ENCODE data around the gene FAM184B.

The FAM184B gene

GRCh38 chr4:17766826-17767458 lies 14.5 kb downstream of the FAM184B start:
- Histone ChIP-seq H3K4me2 (ENCODE audit: low read length) (no peak overlapping the region), H3K4me1 (ENCODE audit: insufficient read depth, low read length, severe bottlenecking) (no peaks in the 10 kb centered on the region), H3K79me2 (ENCODE audit: insufficient read depth, low read length) (no peaks in the 10 kb centered on the region), H3K4me3 (ENCODE audit: low read depth, low read length, poor library complexity, severe bottlenecking) (no peak overlapping the region), H3K27ac (ENCODE audit: low read depth, low read length, poor library complexity, severe bottlenecking) (no peak overlapping the region), H3K36me3 (ENCODE audit: insufficient read depth, low read length) (no peaks in the 10 kb centered on the region), H3K27me3 (ENCODE audit: insufficient read depth, low read length) (no peaks in the 10 kb centered on the region), H3K9ac (ENCODE audit: low read length) (no peak overlapping the region), H3K9me3 (ENCODE audit: low read length) (no peaks in the 10 kb centered on the region), H3K9me2 (ENCODE audit: low read depth, low read length) (no peaks in the 10 kb centered on the region), H2AFZ (ENCODE audit: low read length) (no peak overlapping the region), H4K20me1 (ENCODE audit: insufficient read depth, low read length) (no peaks in the 10 kb centered on the region), H3F3A (ENCODE audit: insufficient read depth, low read length) (no peaks in the 10 kb centered on the region)
- TF ChIP-seq, protein P1, sequence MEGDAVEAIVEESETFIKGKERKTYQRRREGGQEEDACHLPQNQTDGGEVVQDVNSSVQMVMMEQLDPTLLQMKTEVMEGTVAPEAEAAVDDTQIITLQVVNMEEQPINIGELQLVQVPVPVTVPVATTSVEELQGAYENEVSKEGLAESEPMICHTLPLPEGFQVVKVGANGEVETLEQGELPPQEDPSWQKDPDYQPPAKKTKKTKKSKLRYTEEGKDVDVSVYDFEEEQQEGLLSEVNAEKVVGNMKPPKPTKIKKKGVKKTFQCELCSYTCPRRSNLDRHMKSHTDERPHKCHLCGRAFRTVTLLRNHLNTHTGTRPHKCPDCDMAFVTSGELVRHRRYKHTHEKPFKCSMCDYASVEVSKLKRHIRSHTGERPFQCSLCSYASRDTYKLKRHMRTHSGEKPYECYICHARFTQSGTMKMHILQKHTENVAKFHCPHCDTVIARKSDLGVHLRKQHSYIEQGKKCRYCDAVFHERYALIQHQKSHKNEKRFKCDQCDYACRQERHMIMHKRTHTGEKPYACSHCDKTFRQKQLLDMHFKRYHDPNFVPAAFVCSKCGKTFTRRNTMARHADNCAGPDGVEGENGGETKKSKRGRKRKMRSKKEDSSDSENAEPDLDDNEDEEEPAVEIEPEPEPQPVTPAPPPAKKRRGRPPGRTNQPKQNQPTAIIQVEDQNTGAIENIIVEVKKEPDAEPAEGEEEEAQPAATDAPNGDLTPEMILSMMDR (IDR thresholded peaks at IDR 0.05; ENCODE audit: low read length) = no peak
- no peak for TF ChIP-seq EZH2 (IDR thresholded peaks at IDR 0.05; ENCODE audit: borderline replicate concordance, low read length)

GRCh38 chr4:17765514-17766286 lies 15.7 kb downstream of the FAM184B start:
- H3K27me3 ChIP-seq (ENCODE audit: insufficient read depth, low read length) = no peaks in the 10 kb centered on the region
- no peak overlapping the region for H3K4me3 ChIP-seq (ENCODE audit: low read depth, low read length, poor library complexity, severe bottlenecking)
- no peak overlapping the region for H3K27ac ChIP-seq (ENCODE audit: low read depth, low read length, poor library complexity, severe bottlenecking)
- no peaks in the 10 kb centered on the region for H3K36me3 ChIP-seq (ENCODE audit: insufficient read depth, low read length)
- no peaks in the 10 kb centered on the region for H3K79me2 ChIP-seq (ENCODE audit: insufficient read depth, low read length)
- TF ChIP-seq EZH2 (IDR thresholded peaks at IDR 0.05; ENCODE audit: borderline replicate concordance, low read length) = no peak
- TF ChIP-seq, protein P1 (IDR thresholded peaks at IDR 0.05; ENCODE audit: low read length) = no peak
- no peak overlapping the region for H3K9ac ChIP-seq (ENCODE audit: low read length)
- H3K9me3 ChIP-seq (ENCODE audit: low read length) = no peaks in the 10 kb centered on the region
- H3K4me2 ChIP-seq (ENCODE audit: low read length) = no peak overlapping the region
- no peaks in the 10 kb centered on the region for H3F3A ChIP-seq (ENCODE audit: insufficient read depth, low read length)
- no peaks in the 10 kb centered on the region for H4K20me1 ChIP-seq (ENCODE audit: insufficient read depth, low read length)
- no peak overlapping the region for H2AFZ ChIP-seq (ENCODE audit: low read length)
- H3K9me2 ChIP-seq (ENCODE audit: low read depth, low read length) = no peaks in the 10 kb centered on the region
- H3K4me1 ChIP-seq (ENCODE audit: insufficient read depth, low read length, severe bottlenecking) = no peaks in the 10 kb centered on the region

- Histone ChIP-seq H3K79me2 (ENCODE audit: insufficient read depth, low read length) (no peaks in the 10 kb centered on the region), H3K4me3 (ENCODE audit: low read depth, low read length, poor library complexity, severe bottlenecking) (no peak overlapping the region), H3K4me1 (ENCODE audit: insufficient read depth, low read length, severe bottlenecking) (no peaks in the 10 kb centered on the region), H4K20me1 (ENCODE audit: insufficient read depth, low read length) (no peaks in the 10 kb centered on the region), H3K27ac (ENCODE audit: low read depth, low read length, poor library complexity, severe bottlenecking) (no peak overlapping the region), H3K9me2 (ENCODE audit: low read depth, low read length) (no peaks in the 10 kb centered on the region), H3F3A (ENCODE audit: insufficient read depth, low read length) (no peaks in the 10 kb centered on the region), H3K9ac (ENCODE audit: low read length) (no peak overlapping the region), H3K36me3 (ENCODE audit: insufficient read depth, low read length) (no peaks in the 10 kb centered on the region), H3K27me3 (ENCODE audit: insufficient read depth, low read length) (no peaks in the 10 kb centered on the region), H2AFZ (ENCODE audit: low read length) (no peak overlapping the region), H3K4me2 (ENCODE audit: low read length) (no peak overlapping the region), H3K9me3 (ENCODE audit: low read length) (no peaks in the 10 kb centered on the region)
- TF ChIP-seq, protein P1 (IDR thresholded peaks at IDR 0.05; ENCODE audit: low read length) = no peak
- no peak for TF ChIP-seq EZH2 (IDR thresholded peaks at IDR 0.05; ENCODE audit: borderline replicate concordance, low read length)
These were observed 17.5 kb downstream of the FAM184B start for GRCh38 chr4:17763931-17764330.
